ENCODE measurements around the gene SQSTM1. TPM values are rescaled to one million over a fixed set of nuclear protein-coding genes. Genes with fewer than 3 reads are reported as not detected.

The SQSTM1 gene
- total and polyA plus RNA-seq, 9 of the 15 experiments (the other 6 are each of a cell fraction or from before 2014, with no cell fraction given) = 5.6 to 148 (median 64.0) TPM

DNA sequence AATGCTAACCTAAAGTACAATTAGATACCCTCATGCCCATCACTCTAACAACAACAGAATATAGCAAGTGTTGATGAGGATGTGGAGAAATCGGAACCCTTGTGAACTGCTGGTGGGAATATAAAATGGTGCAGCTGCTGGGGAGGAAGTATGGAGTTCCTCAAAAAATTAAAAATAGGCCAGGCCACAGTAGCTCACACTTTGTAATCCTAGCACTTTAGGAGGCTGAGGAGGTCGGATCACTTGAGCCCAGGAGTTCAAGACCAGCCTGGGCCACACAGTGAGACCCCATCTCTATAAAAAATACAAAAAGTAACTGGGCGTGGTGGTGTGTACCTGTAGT lies 55.9 kb downstream of the SQSTM1 start (continued):
- TF ChIP-seq, protein P1, sequence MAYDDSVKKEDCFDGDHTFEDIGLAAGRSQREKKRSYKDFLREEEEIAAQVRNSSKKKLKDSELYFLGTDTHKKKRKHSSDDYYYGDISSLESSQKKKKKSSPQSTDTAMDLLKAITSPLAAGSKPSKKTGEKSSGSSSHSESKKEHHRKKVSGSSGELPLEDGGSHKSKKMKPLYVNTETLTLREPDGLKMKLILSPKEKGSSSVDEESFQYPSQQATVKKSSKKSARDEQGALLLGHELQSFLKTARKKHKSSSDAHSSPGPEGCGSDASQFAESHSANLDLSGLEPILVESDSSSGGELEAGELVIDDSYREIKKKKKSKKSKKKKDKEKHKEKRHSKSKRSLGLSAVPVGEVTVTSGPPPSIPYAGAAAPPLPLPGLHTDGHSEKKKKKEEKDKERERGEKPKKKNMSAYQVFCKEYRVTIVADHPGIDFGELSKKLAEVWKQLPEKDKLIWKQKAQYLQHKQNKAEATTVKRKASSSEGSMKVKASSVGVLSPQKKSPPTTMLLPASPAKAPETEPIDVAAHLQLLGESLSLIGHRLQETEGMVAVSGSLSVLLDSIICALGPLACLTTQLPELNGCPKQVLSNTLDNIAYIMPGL (CRISPR knock-in tag; IDR thresholded peaks at IDR 0.05) = no peak
- TF ChIP-seq BHLHE40 (IDR thresholded peaks at IDR 0.05; ENCODE audit: low read length) = no peak
- TF ChIP-seq RBM15 (IDR thresholded peaks at IDR 0.05; ENCODE audit: insufficient read depth, low read length) = no peak
- TF ChIP-seq, protein P2, sequence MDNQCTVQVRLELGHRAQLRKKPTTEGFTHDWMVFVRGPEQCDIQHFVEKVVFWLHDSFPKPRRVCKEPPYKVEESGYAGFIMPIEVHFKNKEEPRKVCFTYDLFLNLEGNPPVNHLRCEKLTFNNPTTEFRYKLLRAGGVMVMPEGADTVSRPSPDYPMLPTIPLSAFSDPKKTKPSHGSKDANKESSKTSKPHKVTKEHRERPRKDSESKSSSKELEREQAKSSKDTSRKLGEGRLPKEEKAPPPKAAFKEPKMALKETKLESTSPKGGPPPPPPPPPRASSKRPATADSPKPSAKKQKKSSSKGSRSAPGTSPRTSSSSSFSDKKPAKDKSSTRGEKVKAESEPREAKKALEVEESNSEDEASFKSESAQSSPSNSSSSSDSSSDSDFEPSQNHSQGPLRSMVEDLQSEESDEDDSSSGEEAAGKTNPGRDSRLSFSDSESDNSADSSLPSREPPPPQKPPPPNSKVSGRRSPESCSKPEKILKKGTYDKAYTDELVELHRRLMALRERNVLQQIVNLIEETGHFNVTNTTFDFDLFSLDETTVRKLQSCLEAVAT (IDR thresholded peaks at IDR 0.05) = no peak
- no peak for TF ChIP-seq SRSF7 (optimal IDR thresholded peaks at IDR 0.05; ENCODE audit: low read depth, low read length)

DNA sequence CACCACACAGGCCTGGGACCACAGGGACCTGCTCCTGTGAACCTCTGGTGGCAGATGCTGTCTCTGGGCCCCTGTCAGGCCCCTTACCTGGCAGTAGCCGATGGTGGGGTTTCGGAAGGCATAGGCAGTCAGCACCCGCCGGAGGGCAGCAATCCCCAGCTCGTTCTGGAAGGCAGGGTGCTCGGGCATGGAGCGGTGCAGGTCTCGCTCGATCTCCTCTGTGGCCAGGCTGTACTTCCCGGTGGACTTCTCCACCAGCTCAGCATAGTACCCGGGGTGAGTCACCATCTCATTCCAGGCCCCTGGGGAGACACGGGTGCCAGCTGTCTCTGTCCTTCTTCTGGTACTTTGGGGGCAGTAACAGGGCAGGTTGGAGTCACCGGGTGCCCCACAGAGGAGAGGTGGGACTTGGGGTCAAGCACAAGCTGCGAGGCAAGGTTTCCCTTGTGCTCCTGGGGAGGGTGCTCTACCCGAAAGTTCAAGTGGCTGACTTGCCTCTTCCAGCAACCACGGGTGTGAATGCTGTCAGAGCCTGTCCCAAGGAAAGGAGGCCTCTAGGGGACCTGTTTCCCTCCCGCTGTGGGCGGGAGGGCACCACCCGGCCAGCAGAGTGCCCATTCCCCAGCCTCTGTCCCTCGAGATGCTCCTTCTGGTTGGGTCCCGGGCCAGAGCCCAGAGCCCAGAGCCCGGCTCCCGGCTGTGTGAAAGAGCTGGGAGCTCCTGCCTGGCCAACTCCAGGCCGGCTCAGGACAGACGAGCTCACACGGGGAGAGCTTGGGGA lies 57.7 kb downstream of the SQSTM1 start:
- ChIA-PET POLR2A (no interaction called here), CTCF (ENCODE audit: low intra/inter-chr PET ratio) (no interaction called here)
- no peak overlapping the region for H3K4me3 ChIP-seq
- H3K9ac ChIP-seq (ENCODE audit: insufficient read depth in 1 of 2, low read depth in 2 of 2, low read length in 2 of 2) = peak overlapping the region in 1 of 2 experiments; percentile 7; a peak in 1 of 4 replicates
- no peak for DNase-seq (ENCODE audit: extremely low read depth in 1 of 4, low spot score in 3 of 4)
- no peaks in the 10 kb centered on the region for H3K9me1 ChIP-seq (ENCODE audit: control insufficient read depth, insufficient read depth, low read length)
- in situ Hi-C loops (cut with MboI) (no loop called here), intact Hi-C loops (cut with micrococcal nuclease) (no loop called here)
- no peak overlapping the region for H3K4me2 ChIP-seq (ENCODE audit: insufficient read depth, low read length)
- H3K79me2 ChIP-seq (ENCODE audit: control insufficient read depth, insufficient read depth, low read length) = no peaks in the 10 kb centered on the region
- peaks cover 67% of the 10 kb centered on the region for H3K36me3 ChIP-seq (ENCODE audit: control insufficient read depth, insufficient read depth, low read length)
- H3K9me3 ChIP-seq (replicated peaks; ENCODE audit: control insufficient read depth, insufficient read depth, low read depth, low read length) = peaks cover 6% of the 10 kb centered on the region
- H4K20me1 ChIP-seq (replicated peaks; ENCODE audit: control insufficient read depth, insufficient read depth, low read length) = no peaks in the 10 kb centered on the region; the same call in 1 of the 2 replicates
- BruUV-seq (replicated peaks) = no TSS peak
- H3K4me1 ChIP-seq (replicated peaks in 1 of 2; ENCODE audit: control insufficient read depth in 2 of 2, insufficient read depth in 2 of 2, low read length in 2 of 2) = no peaks in the 10 kb centered on the region
- no peak overlapping the region for H3K27ac ChIP-seq (ENCODE audit: extremely low read depth, low read depth, low read length)
- H3K27me3 ChIP-seq (ENCODE audit: control insufficient read depth in 2 of 2, insufficient read depth in 2 of 2, low read length in 2 of 2) = no peaks in the 10 kb centered on the region
- FAIRE-seq = no peak
- no peak overlapping the region for H2AFZ ChIP-seq (ENCODE audit: low read depth, low read length)
- 94% methylated on average over 21 of the region's 26 CpGs for WGBS (ENCODE audit: insufficient coverage, low coverage, missing lambda C conversion rate)
- no peak; the same call in 1 of the 3 replicates for ATAC-seq
- TF ChIP-seq MEIS2 (IDR thresholded peaks at IDR 0.05; ENCODE audit: partially characterized antibody) (no peak), ZC3H11A (IDR thresholded peaks at IDR 0.05; ENCODE audit: low read depth, low read length) (no peak), NFIC (IDR thresholded peaks at IDR 0.05) (no peak), SMARCE1 (IDR thresholded peaks at IDR 0.05) (no peak), SP2 (IDR thresholded peaks at IDR 0.05; ENCODE audit: extremely low read depth, low read depth, low read length, poor library complexity, severe bottlenecking) (no peak), KLF16 (IDR thresholded peaks at IDR 0.05) (no peak)
- TF ChIP-seq, protein P3, sequence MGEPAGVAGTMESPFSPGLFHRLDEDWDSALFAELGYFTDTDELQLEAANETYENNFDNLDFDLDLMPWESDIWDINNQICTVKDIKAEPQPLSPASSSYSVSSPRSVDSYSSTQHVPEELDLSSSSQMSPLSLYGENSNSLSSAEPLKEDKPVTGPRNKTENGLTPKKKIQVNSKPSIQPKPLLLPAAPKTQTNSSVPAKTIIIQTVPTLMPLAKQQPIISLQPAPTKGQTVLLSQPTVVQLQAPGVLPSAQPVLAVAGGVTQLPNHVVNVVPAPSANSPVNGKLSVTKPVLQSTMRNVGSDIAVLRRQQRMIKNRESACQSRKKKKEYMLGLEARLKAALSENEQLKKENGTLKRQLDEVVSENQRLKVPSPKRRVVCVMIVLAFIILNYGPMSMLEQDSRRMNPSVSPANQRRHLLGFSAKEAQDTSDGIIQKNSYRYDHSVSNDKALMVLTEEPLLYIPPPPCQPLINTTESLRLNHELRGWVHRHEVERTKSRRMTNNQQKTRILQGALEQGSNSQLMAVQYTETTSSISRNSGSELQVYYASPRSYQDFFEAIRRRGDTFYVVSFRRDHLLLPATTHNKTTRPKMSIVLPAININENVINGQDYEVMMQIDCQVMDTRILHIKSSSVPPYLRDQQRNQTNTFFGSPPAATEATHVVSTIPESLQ (CRISPR knock-in tag; IDR thresholded peaks at IDR 0.05) = no peak
- TF ChIP-seq, protein P4, sequence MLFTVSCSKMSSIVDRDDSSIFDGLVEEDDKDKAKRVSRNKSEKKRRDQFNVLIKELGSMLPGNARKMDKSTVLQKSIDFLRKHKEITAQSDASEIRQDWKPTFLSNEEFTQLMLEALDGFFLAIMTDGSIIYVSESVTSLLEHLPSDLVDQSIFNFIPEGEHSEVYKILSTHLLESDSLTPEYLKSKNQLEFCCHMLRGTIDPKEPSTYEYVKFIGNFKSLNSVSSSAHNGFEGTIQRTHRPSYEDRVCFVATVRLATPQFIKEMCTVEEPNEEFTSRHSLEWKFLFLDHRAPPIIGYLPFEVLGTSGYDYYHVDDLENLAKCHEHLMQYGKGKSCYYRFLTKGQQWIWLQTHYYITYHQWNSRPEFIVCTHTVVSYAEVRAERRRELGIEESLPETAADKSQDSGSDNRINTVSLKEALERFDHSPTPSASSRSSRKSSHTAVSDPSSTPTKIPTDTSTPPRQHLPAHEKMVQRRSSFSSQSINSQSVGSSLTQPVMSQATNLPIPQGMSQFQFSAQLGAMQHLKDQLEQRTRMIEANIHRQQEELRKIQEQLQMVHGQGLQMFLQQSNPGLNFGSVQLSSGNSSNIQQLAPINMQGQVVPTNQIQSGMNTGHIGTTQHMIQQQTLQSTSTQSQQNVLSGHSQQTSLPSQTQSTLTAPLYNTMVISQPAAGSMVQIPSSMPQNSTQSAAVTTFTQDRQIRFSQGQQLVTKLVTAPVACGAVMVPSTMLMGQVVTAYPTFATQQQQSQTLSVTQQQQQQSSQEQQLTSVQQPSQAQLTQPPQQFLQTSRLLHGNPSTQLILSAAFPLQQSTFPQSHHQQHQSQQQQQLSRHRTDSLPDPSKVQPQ (CRISPR knock-in tag; IDR thresholded peaks at IDR 0.05; ENCODE audit: borderline replicate concordance) = no peak

All from K562 (cell line).